Osteoblast (primary cell): ENCODE results near the gene CKAP5. TPM values are rescaled to one million over a fixed set of nuclear protein-coding genes. Genes with fewer than 3 reads are reported as not detected.

Source experiments
- DNase-seq: peaks from one replicate; pipeline ENCODE4 v3.0.0; 2011; ENCODE audit warnings: low spot score, mixed read lengths; ENCODE audit not compliant: insufficient read length; ENCODE audit errors: missing footprints
- H2AFZ ChIP-seq: 2 replicates; pipeline ENCODE4 v1.6.0; 2011; ENCODE audit warnings: mild to moderate bottlenecking, low read length
- H3K27ac ChIP-seq: 2 replicates; pipeline ENCODE4 v1.5.1; 2011; ENCODE audit warnings: mild to moderate bottlenecking, low read depth, low read length, moderate library complexity
- H3K27me3 ChIP-seq: 2 replicates; pipeline ENCODE4 v1.6.0; 2012; ENCODE audit warnings: mild to moderate bottlenecking, control low read depth, inconsistent platforms, low read length, moderate library complexity; ENCODE audit not compliant: insufficient read depth
- H3K36me3 ChIP-seq: 2 replicates; pipeline ENCODE4 v1.5.1; 2011; ENCODE audit warnings: mild to moderate bottlenecking, low read length, control low read depth, moderate library complexity; ENCODE audit not compliant: insufficient read depth
- H3K4me1 ChIP-seq: 2 replicates; pipeline ENCODE4 v1.5.1; 2011; ENCODE audit warnings: mild to moderate bottlenecking, low read length, control low read depth, moderate library complexity; ENCODE audit not compliant: insufficient read depth
- H3K4me2 ChIP-seq: 2 replicates; pipeline ENCODE4 v1.6.0; 2011; ENCODE audit warnings: mild to moderate bottlenecking, low read length; ENCODE audit not compliant: insufficient read depth
- H3K4me3 ChIP-seq: fragments of 200-600 bp; sonication (generic); 3 replicates; pipeline ENCODE4 v1.5.1; 2012; ENCODE audit warnings: mild to moderate bottlenecking, low read length, inconsistent platforms; ENCODE audit not compliant: insufficient read depth
- H3K79me2 ChIP-seq: 2 replicates; pipeline ENCODE4 v1.6.0; 2012; ENCODE audit warnings: mild to moderate bottlenecking, low read length, control low read depth, inconsistent platforms; ENCODE audit not compliant: insufficient read depth
- H3K9me3 ChIP-seq: 2 replicates; pipeline ENCODE4 v1.5.1; 2011; ENCODE audit warnings: low read depth, low read length, control low read depth
- H4K20me1 ChIP-seq: 2 replicates; pipeline ENCODE4 v1.6.0; 2012; ENCODE audit warnings: mild to moderate bottlenecking, low read length, control low read depth; ENCODE audit not compliant: insufficient read depth
- total RNA-seq: library from RNA; depleted of rRNA; stranded (reverse); fragments of >200 nt; gene quantifications from 2 replicates; pipeline ENCODE4 v1.2.3, GENCODE V29; 2012
- TF ChIP-seq, protein P1 (sequence below): IDR thresholded peaks from 2 replicates; pipeline ENCODE4 v1.5.1; 2011; ENCODE audit warnings: mild to moderate bottlenecking, low read depth, low read length, moderate library complexity; ENCODE audit errors: extremely low read depth

CKAP5 gene
- total RNA-seq, 1 donor, result 56.5 TPM

DNA sequence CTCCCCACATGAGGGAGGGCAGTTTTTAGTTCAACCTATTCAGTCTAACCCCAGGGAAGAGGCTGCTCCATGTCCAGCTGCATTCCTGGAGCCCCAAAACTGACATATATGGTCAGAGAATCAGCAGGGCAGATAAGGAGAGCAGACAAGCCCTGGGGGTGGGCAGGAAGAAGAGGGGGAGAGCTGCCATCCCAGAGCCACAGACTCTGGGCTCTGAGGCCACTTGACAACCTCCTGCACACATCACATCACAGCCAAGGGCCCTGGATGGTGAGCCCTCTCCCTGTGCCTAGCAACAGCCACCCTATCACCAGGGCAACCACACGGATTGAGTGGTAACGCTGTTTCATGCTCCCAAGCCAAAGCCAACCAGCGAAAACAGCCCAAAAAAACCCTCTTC is 148.8 kb downstream of the CKAP5 start:
- no peak overlapping the region for H3K4me3 ChIP-seq
- H3K27me3 ChIP-seq, result no peaks in the 10 kb centered on the region
- peaks cover 33% of the 10 kb centered on the region for H3K36me3 ChIP-seq
- H3K4me1 ChIP-seq, result peaks cover 36% of the 10 kb centered on the region
- H3K4me2 ChIP-seq, result peak overlapping the region; percentile 9
- DNase-seq, result peak; percentile 83
- peaks cover 71% of the 10 kb centered on the region for H3K79me2 ChIP-seq
- TF ChIP-seq, protein P1, sequence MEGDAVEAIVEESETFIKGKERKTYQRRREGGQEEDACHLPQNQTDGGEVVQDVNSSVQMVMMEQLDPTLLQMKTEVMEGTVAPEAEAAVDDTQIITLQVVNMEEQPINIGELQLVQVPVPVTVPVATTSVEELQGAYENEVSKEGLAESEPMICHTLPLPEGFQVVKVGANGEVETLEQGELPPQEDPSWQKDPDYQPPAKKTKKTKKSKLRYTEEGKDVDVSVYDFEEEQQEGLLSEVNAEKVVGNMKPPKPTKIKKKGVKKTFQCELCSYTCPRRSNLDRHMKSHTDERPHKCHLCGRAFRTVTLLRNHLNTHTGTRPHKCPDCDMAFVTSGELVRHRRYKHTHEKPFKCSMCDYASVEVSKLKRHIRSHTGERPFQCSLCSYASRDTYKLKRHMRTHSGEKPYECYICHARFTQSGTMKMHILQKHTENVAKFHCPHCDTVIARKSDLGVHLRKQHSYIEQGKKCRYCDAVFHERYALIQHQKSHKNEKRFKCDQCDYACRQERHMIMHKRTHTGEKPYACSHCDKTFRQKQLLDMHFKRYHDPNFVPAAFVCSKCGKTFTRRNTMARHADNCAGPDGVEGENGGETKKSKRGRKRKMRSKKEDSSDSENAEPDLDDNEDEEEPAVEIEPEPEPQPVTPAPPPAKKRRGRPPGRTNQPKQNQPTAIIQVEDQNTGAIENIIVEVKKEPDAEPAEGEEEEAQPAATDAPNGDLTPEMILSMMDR, result no peak
- no peak overlapping the region for H2AFZ ChIP-seq
- no peaks in the 10 kb centered on the region for H3K9me3 ChIP-seq
- H3K27ac ChIP-seq, result peak overlapping the region; percentile 52
- H4K20me1 ChIP-seq, result peaks cover 16% of the 10 kb centered on the region

DNA sequence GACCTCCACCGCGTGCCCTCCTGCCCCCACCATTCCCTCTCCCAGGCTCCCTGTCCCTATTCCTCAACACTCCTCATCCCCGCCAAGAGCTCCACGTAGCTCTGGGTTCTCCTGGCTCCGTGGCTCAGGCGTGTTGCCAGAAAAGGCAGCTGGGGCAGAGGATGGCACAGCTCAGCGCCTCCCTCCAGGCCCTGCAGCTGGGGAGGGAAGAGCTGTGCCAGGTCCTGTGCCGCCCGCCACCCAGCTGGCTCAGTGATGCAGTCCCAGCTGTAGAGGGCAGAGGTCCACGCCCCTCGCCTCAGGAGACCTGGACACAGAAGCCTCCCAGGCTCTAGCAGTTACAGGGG is 149.9 kb downstream of the CKAP5 start:
- H3K4me2 ChIP-seq, result no peak overlapping the region
- H2AFZ ChIP-seq, result no peak overlapping the region
- TF ChIP-seq, protein P1, result no peak
- peaks cover 16% of the 10 kb centered on the region for H4K20me1 ChIP-seq
- no peaks in the 10 kb centered on the region for H3K27me3 ChIP-seq
- H3K27ac ChIP-seq, result no peak overlapping the region
- peaks cover 29% of the 10 kb centered on the region for H3K4me1 ChIP-seq
- no peak for DNase-seq
- H3K9me3 ChIP-seq, result no peaks in the 10 kb centered on the region
- no peak overlapping the region for H3K4me3 ChIP-seq
- H3K79me2 ChIP-seq, result peaks cover 64% of the 10 kb centered on the region
- peaks cover 29% of the 10 kb centered on the region for H3K36me3 ChIP-seq

DNA sequence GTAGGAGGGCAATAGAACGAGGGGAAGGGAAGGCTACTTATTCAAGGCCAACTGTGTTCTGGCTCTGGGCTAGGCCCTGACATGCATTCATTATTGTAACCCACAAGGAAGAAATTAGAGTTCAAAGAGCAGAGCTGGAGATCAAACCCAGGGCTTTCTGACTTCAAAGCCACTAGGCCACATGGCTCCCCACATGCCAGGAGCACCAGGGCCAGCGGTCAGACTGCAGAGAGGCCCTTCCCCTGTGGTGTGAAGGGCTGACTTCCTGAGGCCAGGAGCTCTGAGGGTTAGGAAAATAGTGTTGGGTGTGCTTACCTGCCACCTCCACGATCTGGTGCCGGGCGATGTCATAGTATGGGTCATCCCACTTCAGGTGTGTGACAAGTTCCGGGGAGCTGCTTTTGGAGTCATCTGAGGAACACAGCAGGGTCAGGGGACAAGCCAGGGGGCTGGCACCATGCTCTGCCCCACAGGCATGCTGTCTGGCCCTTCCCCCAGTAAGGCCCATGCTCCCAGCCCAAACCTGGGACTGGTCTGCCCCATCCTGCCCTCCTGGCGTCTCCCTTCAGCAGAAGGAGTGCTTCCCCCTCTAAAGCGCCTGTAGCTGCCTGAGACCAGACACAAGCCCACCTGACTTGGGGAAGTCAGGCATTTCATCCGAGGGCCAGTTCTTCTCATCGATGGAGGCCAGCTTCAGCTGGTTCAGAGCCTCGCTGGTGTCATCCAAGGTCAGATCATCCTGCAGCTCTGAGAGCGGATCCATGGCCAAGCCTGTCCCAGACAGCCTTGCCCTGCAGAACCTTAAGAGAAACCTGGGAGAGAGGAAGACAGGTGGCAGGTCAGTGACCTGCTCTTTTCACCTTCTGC is 150.5 kb downstream of the CKAP5 start:
- DNase-seq, result peak; percentile 60
- TF ChIP-seq, protein P1, result no peak
- Histone ChIP-seq H3K79me2 (peaks cover 61% of the 10 kb centered on the region), H3K36me3 (peaks cover 35% of the 10 kb centered on the region), H2AFZ (no peak overlapping the region), H4K20me1 (peaks cover 16% of the 10 kb centered on the region), H3K9me3 (no peaks in the 10 kb centered on the region), H3K4me3 (no peak overlapping the region), H3K27ac (no peak overlapping the region), H3K4me2 (no peak overlapping the region), H3K27me3 (no peaks in the 10 kb centered on the region), H3K4me1 (peaks cover 29% of the 10 kb centered on the region)

DNA sequence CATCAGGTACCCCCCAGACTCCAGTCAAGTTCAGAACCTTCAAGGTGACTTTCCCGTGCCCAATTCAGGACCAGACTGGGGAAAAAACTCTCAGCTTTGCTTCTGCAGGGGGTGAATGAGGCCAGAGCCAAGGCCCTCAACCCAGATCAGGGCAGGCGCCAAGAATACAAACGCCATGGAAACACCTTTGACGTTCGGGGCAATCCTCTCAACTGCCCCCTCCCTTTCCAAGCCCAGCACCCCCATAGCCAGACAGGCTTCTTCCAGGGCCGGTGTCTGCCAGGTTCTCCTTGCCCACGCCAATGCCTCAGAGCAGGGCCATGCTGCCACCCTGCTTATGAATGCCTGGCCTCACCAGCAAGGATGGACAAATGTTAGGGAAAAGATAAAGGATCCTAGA is 151.5 kb downstream of the CKAP5 start:
- Histone ChIP-seq H3K4me1 (peaks cover 28% of the 10 kb centered on the region), H4K20me1 (peaks cover 16% of the 10 kb centered on the region), H3K27ac (peak overlapping the region; percentile 78), H3K4me3 (no peak overlapping the region), H3K4me2 (no peak overlapping the region), H3K27me3 (no peaks in the 10 kb centered on the region), H3K79me2 (peaks cover 55% of the 10 kb centered on the region), H2AFZ (no peak overlapping the region), H3K9me3 (no peaks in the 10 kb centered on the region), H3K36me3 (peaks cover 35% of the 10 kb centered on the region)
- TF ChIP-seq, protein P1, result no peak
- no peak for DNase-seq
